HCT116 (cell line): ENCODE results near the gene KLHDC9. TPM values are rescaled to one million over a fixed set of nuclear protein-coding genes. Genes with fewer than 3 reads are reported as not detected.

Source experiments
- ATAC-seq: fragments of 200-7000 bp; cut with Tn5 transposase; 2 replicates; pipeline ENCODE4 v1.9.1; 2020; ENCODE audit warnings: mild to moderate bottlenecking, moderate library complexity
- BruUV-seq: library from RNA; stranded (reverse); fragments of 400-500 nt; replicated peaks from 2 replicates; lab custom pipeline; 2021; lab: Mats Ljungman, UMichigan
- CTCF ChIA-PET: fragments of 300-600 bp; sonication (Branson Sonifier 250); formaldehyde crosslinking; loops from one replicate; lab custom pipeline; 2021; ENCODE audit warnings: antibody characterized with exemption; lab: Charles Lee
- POLR2A ChIA-PET: fragments of 300-600, 350-600 bp; sonication (Branson Sonifier 250); formaldehyde crosslinking; loops from one replicate; lab custom pipeline; 2021; ENCODE audit warnings: antibody characterized with exemption; lab: Charles Lee
- RAD21 ChIA-PET, 2 experiments: fragments of 300-600 bp; sonication (Branson Sonifier 250); formaldehyde crosslinking; loops; one replicate each; lab custom pipeline; 2023; ENCODE audit warnings: low total read pairs in 2 of 2; ENCODE audit not compliant: uncharacterized antibody in 2 of 2, unreplicated experiment in 2 of 2, low non-redundant PET in 1 of 2; lab: Charles Lee
- DNase-seq: peaks from one replicate; pipeline ENCODE4 v3.0.0-alpha.2; 2010; ENCODE audit warnings: low read depth, low spot score
- H2AFZ ChIP-seq: fragments of 200-600 bp; shearing (Covaris generic), sonication (generic); 2 replicates; pipeline ENCODE4 v1.6.1; 2017; ENCODE audit warnings: low read depth, mixed run types, mixed read lengths, antibody characterized with exemption, low read length; ENCODE audit not compliant: poor library complexity, severe bottlenecking
- H3K27ac ChIP-seq: 2 replicates; pipeline ENCODE4 v1.5.1; 2012; ENCODE audit warnings: low read depth, low read length
- H3K27me3 ChIP-seq: fragments of 200-600 bp; sonication (generic); 2 replicates; pipeline ENCODE4 v1.6.1; 2016; ENCODE audit warnings: mixed run types, low read length, mixed read lengths; ENCODE audit not compliant: insufficient read depth
- H3K36me3 ChIP-seq, 2 experiments: fragments of 200-500 bp in 1 of 2; fragments of 200-600 bp in 1 of 2; sonication (Bioruptor generic) in 1 of 2; sonication (generic) in 1 of 2; 2 replicates each; pipeline versions ENCODE4 v1.5.1 to v1.6.1; 2014 to 2016; ENCODE audit warnings: low read length in 2 of 2, inconsistent platforms in 1 of 2, mixed read lengths in 1 of 2, mixed run types in 1 of 2; ENCODE audit not compliant: insufficient read depth in 2 of 2, control insufficient read depth in 1 of 2
- H3K4me1 ChIP-seq, 2 experiments: fragments of 200-600 bp in 1 of 2; sonication (generic) in 1 of 2; 2 replicates each; pipeline versions ENCODE4 v1.5.1 to v1.6.1; 2012 to 2017; ENCODE audit warnings: low read length in 2 of 2, inconsistent platforms in 1 of 2, mild to moderate bottlenecking in 1 of 2, mixed read lengths in 1 of 2, mixed run types in 1 of 2, moderate library complexity in 1 of 2; ENCODE audit not compliant: insufficient read depth in 2 of 2, control insufficient read depth in 1 of 2
- H3K4me2 ChIP-seq: fragments of 200-600 bp; sonication (generic); 2 replicates; pipeline ENCODE4 v1.6.1; 2017; ENCODE audit warnings: mixed run types, low read length, mixed read lengths
- H3K4me3 ChIP-seq, 2 experiments: fragments of 200-600 bp in 1 of 2; sonication (generic) in 1 of 2; replicated peaks in 1 of 2; 2 replicates each; pipeline ENCODE4 v1.5.1; 2011 to 2016; ENCODE audit warnings: low read length in 2 of 2, control low read depth in 1 of 2, low read depth in 1 of 2, mild to moderate bottlenecking in 1 of 2, mixed read lengths in 1 of 2, mixed run types in 1 of 2
- H3K79me2 ChIP-seq: fragments of 200-600 bp; sonication (generic); 2 replicates; pipeline ENCODE4 v1.6.1; 2017; ENCODE audit warnings: mild to moderate bottlenecking, mixed run types, low read length, moderate library complexity, mixed read lengths; ENCODE audit not compliant: insufficient read depth
- H3K9ac ChIP-seq: fragments of 200-600 bp; sonication (generic); 2 replicates; pipeline ENCODE4 v1.6.1; 2016; ENCODE audit warnings: low read length, mixed read lengths
- H3K9me2 ChIP-seq: fragments of 200-600 bp; sonication (generic), shearing (Covaris generic); 2 replicates; pipeline ENCODE4 v1.6.1; 2017; ENCODE audit warnings: mixed run types, mild to moderate bottlenecking, moderate library complexity; ENCODE audit not compliant: insufficient read depth
- H3K9me3 ChIP-seq, 2 experiments: fragments of 200-500 bp in 1 of 2; fragments of 200-600 bp in 1 of 2; sonication (Bioruptor generic) in 1 of 2; sonication (generic) in 1 of 2; 2 replicates each; pipeline ENCODE4 v1.6.1; 2014 to 2017; ENCODE audit warnings: low read length in 2 of 2, mixed read lengths in 2 of 2, inconsistent platforms in 1 of 2, low read depth in 1 of 2, mild to moderate bottlenecking in 1 of 2, mixed run types in 1 of 2, moderate library complexity in 1 of 2; ENCODE audit not compliant: control insufficient read depth in 1 of 2, insufficient read depth in 1 of 2
- H4K20me1 ChIP-seq: fragments of 200-600 bp; sonication (generic), shearing (Covaris generic); 2 replicates; pipeline ENCODE4 v1.6.1; 2017; ENCODE audit warnings: mixed run types, mild to moderate bottlenecking, moderate library complexity; ENCODE audit not compliant: insufficient read depth
- CBX3 ChIP-seq: IDR thresholded peaks from 2 replicates; pipeline ENCODE4 v1.6.1; 2012; ENCODE audit warnings: low read depth
- EGR1 ChIP-seq: IDR thresholded peaks from 2 replicates; pipeline ENCODE4 v1.6.1; 2012; ENCODE audit warnings: low read depth
- ELF1 ChIP-seq: IDR thresholded peaks from 2 replicates; pipeline ENCODE4 v1.6.1; 2012; ENCODE audit warnings: low read depth, borderline replicate concordance
- EZH2 ChIP-seq: fragments of 200-600 bp; sonication (generic); IDR thresholded peaks from 2 replicates; pipeline ENCODE4 v1.6.1; 2017; ENCODE audit warnings: antibody characterized with exemption, mixed run types
- EZH2phosphoT487 ChIP-seq: fragments of 200-600 bp; IDR thresholded peaks from 2 replicates; pipeline ENCODE4 v1.6.1; 2018; ENCODE audit warnings: antibody characterized with exemption, borderline replicate concordance
- JUND ChIP-seq: IDR thresholded peaks from 2 replicates; pipeline ENCODE4 v1.6.1; 2012
- POLR2A ChIP-seq: IDR thresholded peaks from 2 replicates; pipeline ENCODE4 v1.7.0; 2011; ENCODE audit warnings: borderline replicate concordance; ENCODE audit not compliant: insufficient read depth, insufficient read length; ENCODE audit errors: extremely low read depth
- POLR2AphosphoS5 ChIP-seq: IDR thresholded peaks from 2 replicates; pipeline ENCODE4 v1.6.1; 2011; ENCODE audit warnings: mild to moderate bottlenecking, low read depth, low read length, moderate library complexity
- RAD21 ChIP-seq: IDR thresholded peaks from 2 replicates; pipeline ENCODE4 v1.6.1; 2012; ENCODE audit warnings: low read depth, mild to moderate bottlenecking
- REST ChIP-seq: IDR thresholded peaks from 2 replicates; pipeline ENCODE4 v1.6.1; 2012; ENCODE audit warnings: low read depth
- SIN3A ChIP-seq: IDR thresholded peaks from 2 replicates; pipeline ENCODE4 v1.6.1; 2012; ENCODE audit warnings: low read depth
- SP1 ChIP-seq: IDR thresholded peaks from 2 replicates; pipeline ENCODE4 v1.6.1; 2012; ENCODE audit warnings: low read depth
- SRF ChIP-seq: IDR thresholded peaks from 2 replicates; pipeline ENCODE4 v1.6.1; 2012; ENCODE audit warnings: low read depth
- TCF7L2 ChIP-seq: IDR thresholded peaks from 2 replicates; pipeline ENCODE4 v1.7.0; 2011; ENCODE audit warnings: borderline replicate concordance, inconsistent platforms; ENCODE audit not compliant: insufficient read depth, insufficient read length; ENCODE audit errors: extremely low read depth
- YY1 ChIP-seq: IDR thresholded peaks from 2 replicates; pipeline ENCODE4 v1.6.1; 2011; ENCODE audit warnings: low read length, low read depth, moderate library complexity, mild to moderate bottlenecking; ENCODE audit not compliant: insufficient replicate concordance; ENCODE audit errors: extremely low read depth
- ZFX ChIP-seq: fragments of 450-650 bp; IDR thresholded peaks from 2 replicates; pipeline ENCODE4 v1.6.1; 2017
- ZNF274 ChIP-seq: fragments of 200-500 bp; sonication (Bioruptor generic); IDR thresholded peaks from 2 replicates; pipeline ENCODE4 v1.6.1; 2014; ENCODE audit warnings: mild to moderate bottlenecking, low read depth, low read length, inconsistent platforms
- intact Hi-C: fragments of 100-400 bp; cut with micrococcal nuclease; formaldehyde crosslinking; loops from 2 replicates; pipeline ENCODE4 v1.10.0; 2022
- total RNA-seq: library from RNA; stranded (reverse); gene quantifications from one replicate; pipeline ENCODE4 v1.2.1, GENCODE V29; 2021; ENCODE audit not compliant: unreplicated experiment
- TF ChIP-seq, protein P1 (sequence below): IDR thresholded peaks from 2 replicates; pipeline ENCODE4 v1.6.1; 2012
- TF ChIP-seq, protein P2 (sequence below): IDR thresholded peaks from 2 replicates; pipeline ENCODE4 v1.6.1; 2011; ENCODE audit warnings: mild to moderate bottlenecking, low read length, moderate library complexity; ENCODE audit not compliant: insufficient replicate concordance; ENCODE audit errors: extremely low read depth
- TF ChIP-seq, protein P3 (sequence below): IDR thresholded peaks from 2 replicates; pipeline ENCODE4 v1.6.1; 2012

Gene KLHDC9
- total RNA-seq, 1 experiment from 2014 or later = 1.4 TPM

GRCh38 chr1:161117759-161118581 lies 19.8 kb downstream of the KLHDC9 start, which contains the start of the genes NIT1 and PFDN2:
TSS of gene NIT1 (plus strand) at chr1:161118105. CDS start at chr1:161118177, 72 bp downstream.
TSS of gene PFDN2 (minus strand) at chr1:161118037. CDS start at chr1:161118026, 11 bp downstream.
- H3K4me1 ChIP-seq = peaks cover 34 to 61% of the 10 kb centered on the region in 2 experiments
- H3K4me2 ChIP-seq = peak within 1 kb of the TSS; percentile 84
- H3K36me3 ChIP-seq = peaks cover 17 to 36% of the 10 kb centered on the region in 2 experiments
- no peaks in the 10 kb centered on the region for H4K20me1 ChIP-seq
- no TSS peak for BruUV-seq
- H3K9me2 ChIP-seq = no peaks in the 10 kb centered on the region
- no peaks in the 10 kb centered on the region for H3K27me3 ChIP-seq
- H3K79me2 ChIP-seq = peaks cover 76% of the 10 kb centered on the region
- peak within 1 kb of the TSS; percentile 68 to 98 for H3K4me3 ChIP-seq
- ChIA-PET CTCF (interaction anchor here (1.0 kb wide), 1 partner anchor 15 kb away, joined by 3 read pairs; the partner anchor contains the start of gene DEDD), POLR2A (interaction anchor here (0.7 to 2.7 kb wide), 12 partner anchors 10 to 95 kb away, joined by 3 to 16 read pairs (median 4); partner anchors contain the start of genes DEDD, PPOX, UFC1 and USF1), RAD21 (interaction anchor here in 1 of 2 experiments (1.2 kb wide), 1 partner anchor 15 kb away, joined by 3 read pairs; the partner anchor contains the start of gene DEDD)
- peak within 1 kb of the TSS; percentile 91 for H3K27ac ChIP-seq
- intact Hi-C loops = loop anchor here (1.0 to 5.0 kb wide), 5 partner anchors 15 to 264 kb away; partner anchors contain the start of genes DEDD, F11R and USF1
- H2AFZ ChIP-seq = no peak within 1 kb of the TSS
- ATAC-seq (peak; percentile 69), DNase-seq (peak; percentile 77)
- H3K9ac ChIP-seq = peak within 1 kb of the TSS; percentile 97
- no peaks in the 10 kb centered on the region for H3K9me3 ChIP-seq
- no peak for TF ChIP-seq RAD21
- TF ChIP-seq POLR2AphosphoS5 = peak; percentile 73
- peak; percentile 95 for TF ChIP-seq YY1
- TF ChIP-seq, protein P1, sequence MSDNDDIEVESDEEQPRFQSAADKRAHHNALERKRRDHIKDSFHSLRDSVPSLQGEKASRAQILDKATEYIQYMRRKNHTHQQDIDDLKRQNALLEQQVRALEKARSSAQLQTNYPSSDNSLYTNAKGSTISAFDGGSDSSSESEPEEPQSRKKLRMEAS = no peak
- TF ChIP-seq, protein P2, sequence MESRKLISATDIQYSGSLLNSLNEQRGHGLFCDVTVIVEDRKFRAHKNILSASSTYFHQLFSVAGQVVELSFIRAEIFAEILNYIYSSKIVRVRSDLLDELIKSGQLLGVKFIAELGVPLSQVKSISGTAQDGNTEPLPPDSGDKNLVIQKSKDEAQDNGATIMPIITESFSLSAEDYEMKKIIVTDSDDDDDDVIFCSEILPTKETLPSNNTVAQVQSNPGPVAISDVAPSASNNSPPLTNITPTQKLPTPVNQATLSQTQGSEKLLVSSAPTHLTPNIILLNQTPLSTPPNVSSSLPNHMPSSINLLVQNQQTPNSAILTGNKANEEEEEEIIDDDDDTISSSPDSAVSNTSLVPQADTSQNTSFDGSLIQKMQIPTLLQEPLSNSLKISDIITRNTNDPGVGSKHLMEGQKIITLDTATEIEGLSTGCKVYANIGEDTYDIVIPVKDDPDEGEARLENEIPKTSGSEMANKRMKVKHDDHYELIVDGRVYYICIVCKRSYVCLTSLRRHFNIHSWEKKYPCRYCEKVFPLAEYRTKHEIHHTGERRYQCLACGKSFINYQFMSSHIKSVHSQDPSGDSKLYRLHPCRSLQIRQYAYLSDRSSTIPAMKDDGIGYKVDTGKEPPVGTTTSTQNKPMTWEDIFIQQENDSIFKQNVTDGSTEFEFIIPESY = no peak
- TF ChIP-seq POLR2A = peak; percentile 65
- no peak for TF ChIP-seq EZH2phosphoT487
- no peak for TF ChIP-seq SP1
- TF ChIP-seq EGR1 = no peak
- TF ChIP-seq SIN3A = no peak
- TF ChIP-seq, protein P3, sequence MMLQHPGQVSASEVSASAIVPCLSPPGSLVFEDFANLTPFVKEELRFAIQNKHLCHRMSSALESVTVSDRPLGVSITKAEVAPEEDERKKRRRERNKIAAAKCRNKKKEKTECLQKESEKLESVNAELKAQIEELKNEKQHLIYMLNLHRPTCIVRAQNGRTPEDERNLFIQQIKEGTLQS = no peak
- TF ChIP-seq REST = no peak
- no peak for TF ChIP-seq ZNF274
- TF ChIP-seq CBX3 = no peak
- TF ChIP-seq TCF7L2 = no peak
- no peak for TF ChIP-seq EZH2
- TF ChIP-seq SRF = no peak
- no peak for TF ChIP-seq JUND
- TF ChIP-seq ELF1 = no peak
- TF ChIP-seq ZFX = 0 out of 2 replicates have a peak, but pooled peaks have one; percentile 34
